Rectal smooth muscle tissue (tissue), 1 donor: ENCODE data around the gene CFDP1.

ENCODE experiments used
- H3K27ac ChIP-seq: one replicate; pipeline ENCODE4 v1.7.0; 2013; ENCODE audit warnings: low read depth, low read length, inconsistent platforms
- H3K27me3 ChIP-seq: one replicate; pipeline ENCODE4 v1.7.0; 2013; ENCODE audit warnings: low read length; ENCODE audit not compliant: control insufficient read depth, insufficient read depth
- H3K36me3 ChIP-seq: one replicate; pipeline ENCODE4 v1.7.0; 2013; ENCODE audit warnings: low read length; ENCODE audit not compliant: control insufficient read depth, insufficient read depth
- H3K4me1 ChIP-seq: one replicate; pipeline ENCODE4 v1.7.0; 2013; ENCODE audit warnings: low read length; ENCODE audit not compliant: control insufficient read depth, insufficient read depth
- H3K4me3 ChIP-seq: one replicate; pipeline ENCODE4 v1.7.0; 2013; ENCODE audit warnings: low read length
- H3K9ac ChIP-seq: one replicate; pipeline ENCODE4 v1.7.0; 2013; ENCODE audit warnings: low read length

The CFDP1 gene

DNA sequence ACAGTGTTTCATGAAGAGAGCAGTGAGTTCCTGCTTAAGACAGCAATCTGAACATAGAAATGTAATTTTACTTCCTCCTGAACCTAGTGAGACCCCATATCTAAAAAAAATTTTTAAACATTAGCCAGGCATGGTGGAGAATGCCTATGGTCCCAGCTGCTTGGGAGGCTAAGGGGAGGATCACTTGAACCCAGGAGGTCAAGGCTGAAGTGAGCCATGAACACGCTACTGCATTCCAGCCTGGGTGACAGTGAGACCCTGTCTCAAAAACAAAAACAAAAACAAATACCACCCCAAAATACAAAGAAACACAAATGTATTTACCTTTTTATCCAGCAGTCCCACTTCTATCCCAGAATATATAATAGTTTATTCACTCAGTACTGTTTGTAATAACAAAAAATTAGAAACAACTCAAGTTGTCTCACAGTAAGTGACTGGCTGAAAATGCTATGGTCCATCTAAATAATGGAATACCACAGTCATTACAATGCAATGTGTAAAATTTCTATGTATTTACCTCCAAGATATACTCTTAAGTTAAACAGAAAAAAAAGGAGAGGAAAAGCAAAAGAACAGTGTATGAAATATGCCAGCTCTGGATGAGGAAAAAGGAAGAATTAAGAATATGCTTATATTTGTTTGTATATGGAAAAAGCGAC, 16.3 kb downstream of the CFDP1 start:
- Histone ChIP-seq H3K4me3 (no peak overlapping the region), H3K27me3 (no peaks in the 10 kb centered on the region), H3K36me3 (no peaks in the 10 kb centered on the region), H3K9ac (no peak overlapping the region), H3K4me1 (no peaks in the 10 kb centered on the region), H3K27ac (no peak overlapping the region)

DNA sequence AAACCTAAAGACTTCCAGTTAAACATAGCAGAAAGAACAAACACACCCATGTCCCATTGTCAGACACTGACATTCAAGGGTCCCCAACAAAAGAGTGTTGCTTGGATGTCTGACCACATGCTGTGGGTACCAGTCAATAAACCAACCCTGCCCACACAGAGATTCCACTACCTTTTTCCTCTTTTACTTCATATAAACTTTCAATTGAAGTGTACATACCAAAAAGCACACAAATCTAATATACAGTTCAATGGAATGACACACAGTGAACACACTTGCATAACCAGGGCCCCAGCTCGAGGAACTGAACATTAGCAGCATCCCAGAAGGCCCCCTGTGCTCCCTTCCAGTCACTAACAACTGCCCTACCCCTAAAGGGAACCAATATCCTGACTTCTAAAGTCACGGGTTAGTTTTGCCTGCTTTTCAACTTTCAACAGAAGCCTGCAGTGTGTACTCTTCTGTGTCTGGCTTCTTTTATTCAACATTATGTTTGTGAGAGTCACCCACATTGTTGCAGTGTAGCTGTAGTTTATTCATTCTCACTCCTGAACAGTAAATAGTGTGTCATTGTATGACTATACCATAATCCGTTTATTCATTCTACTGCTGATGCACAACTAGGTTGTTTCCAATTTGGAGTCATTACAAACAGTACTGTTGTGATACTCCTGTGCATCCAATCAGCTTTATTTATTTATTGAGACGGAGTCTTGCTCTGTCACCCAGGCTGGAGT, 18.0 kb downstream of the CFDP1 start:
- H3K36me3 ChIP-seq: peaks cover 2% of the 10 kb centered on the region
- H3K27me3 ChIP-seq: no peaks in the 10 kb centered on the region
- H3K4me1 ChIP-seq: no peaks in the 10 kb centered on the region
- no peak overlapping the region for H3K27ac ChIP-seq
- no peak overlapping the region for H3K4me3 ChIP-seq
- H3K9ac ChIP-seq: no peak overlapping the region

DNA sequence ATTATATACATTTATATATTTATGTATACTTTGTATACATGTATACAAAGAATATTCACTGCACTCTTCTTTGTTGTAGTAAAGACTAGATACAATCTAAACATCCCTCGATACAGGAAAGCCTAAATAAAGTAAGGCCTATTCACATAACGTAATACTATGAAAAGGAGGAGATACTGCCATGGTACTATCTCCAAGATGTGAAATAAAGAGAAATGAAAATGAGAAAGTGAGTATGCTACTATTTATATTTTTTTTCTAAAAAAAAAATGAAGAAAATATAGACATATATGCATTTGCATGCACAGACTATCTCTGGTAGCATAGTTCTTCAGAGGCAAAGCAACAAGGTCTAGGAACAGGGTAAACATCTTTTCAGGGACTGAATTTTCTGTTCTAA, 19.4 kb downstream of the CFDP1 start:
- no peak overlapping the region for H3K9ac ChIP-seq
- H3K4me3 ChIP-seq: no peak overlapping the region
- H3K4me1 ChIP-seq: no peaks in the 10 kb centered on the region
- no peak overlapping the region for H3K27ac ChIP-seq
- H3K27me3 ChIP-seq: no peaks in the 10 kb centered on the region
- peaks cover 2% of the 10 kb centered on the region for H3K36me3 ChIP-seq

DNA sequence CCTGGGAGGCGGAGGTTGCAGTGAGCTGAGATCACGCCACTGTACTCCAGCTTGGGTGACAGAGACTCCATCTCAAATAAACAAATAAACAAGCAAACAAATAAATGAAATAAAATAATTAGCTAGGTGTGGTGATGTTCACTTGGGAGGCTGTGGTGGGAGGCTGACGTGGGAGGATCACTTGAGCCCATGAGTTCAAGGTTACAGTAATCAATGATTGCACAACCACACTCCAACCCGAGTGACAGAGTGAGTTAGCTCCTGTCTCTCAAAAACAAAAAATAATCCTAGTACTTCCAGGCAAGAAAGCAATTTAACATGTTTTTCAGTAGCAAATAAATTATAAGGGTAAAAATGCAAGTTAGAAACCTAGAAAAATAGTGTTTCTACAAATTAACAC, 26.4 kb downstream of the CFDP1 start:
- H3K36me3 ChIP-seq: peaks cover 2% of the 10 kb centered on the region

DNA sequence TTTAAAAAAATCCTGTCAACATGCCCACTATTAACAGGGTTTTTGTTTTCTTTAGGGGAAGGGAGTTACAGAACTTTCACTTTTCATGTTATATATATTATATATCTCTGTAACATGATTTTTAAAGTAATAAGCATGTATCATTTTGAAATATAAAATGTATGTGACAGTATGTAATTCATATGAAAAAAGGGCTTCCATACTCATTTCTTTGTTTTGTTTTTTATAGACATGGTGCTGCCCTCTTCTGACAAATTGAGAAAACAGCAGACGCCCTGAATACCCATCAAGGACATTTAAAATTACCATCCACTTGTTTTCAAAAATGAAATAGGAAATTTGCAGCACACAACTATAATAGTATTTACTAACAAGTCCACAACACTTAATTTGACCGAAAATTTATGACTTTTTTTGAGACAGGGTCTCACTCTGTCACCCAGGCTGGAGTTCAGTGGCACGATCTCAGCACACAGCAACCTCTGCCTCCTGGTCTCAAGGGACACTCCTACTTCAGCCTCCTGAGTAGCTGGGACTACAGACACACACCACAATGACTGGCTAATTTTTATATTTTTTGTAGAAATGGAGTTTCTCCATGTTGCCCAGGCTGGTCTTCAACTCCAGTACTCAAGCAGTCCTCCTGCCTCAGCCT, 30.4 kb downstream of the CFDP1 start:
- no peaks in the 10 kb centered on the region for H3K4me1 ChIP-seq
- no peak overlapping the region for H3K4me3 ChIP-seq
- no peak overlapping the region for H3K27ac ChIP-seq
- H3K27me3 ChIP-seq: no peaks in the 10 kb centered on the region
- H3K9ac ChIP-seq: no peak overlapping the region
- no peaks in the 10 kb centered on the region for H3K36me3 ChIP-seq

More for the DNA sequence above, 26.4 kb downstream of the CFDP1 start:
- no peak overlapping the region for H3K9ac ChIP-seq
- H3K4me3 ChIP-seq: no peak overlapping the region
- no peaks in the 10 kb centered on the region for H3K27me3 ChIP-seq
- no peak overlapping the region for H3K27ac ChIP-seq
- no peaks in the 10 kb centered on the region for H3K4me1 ChIP-seq

DNA sequence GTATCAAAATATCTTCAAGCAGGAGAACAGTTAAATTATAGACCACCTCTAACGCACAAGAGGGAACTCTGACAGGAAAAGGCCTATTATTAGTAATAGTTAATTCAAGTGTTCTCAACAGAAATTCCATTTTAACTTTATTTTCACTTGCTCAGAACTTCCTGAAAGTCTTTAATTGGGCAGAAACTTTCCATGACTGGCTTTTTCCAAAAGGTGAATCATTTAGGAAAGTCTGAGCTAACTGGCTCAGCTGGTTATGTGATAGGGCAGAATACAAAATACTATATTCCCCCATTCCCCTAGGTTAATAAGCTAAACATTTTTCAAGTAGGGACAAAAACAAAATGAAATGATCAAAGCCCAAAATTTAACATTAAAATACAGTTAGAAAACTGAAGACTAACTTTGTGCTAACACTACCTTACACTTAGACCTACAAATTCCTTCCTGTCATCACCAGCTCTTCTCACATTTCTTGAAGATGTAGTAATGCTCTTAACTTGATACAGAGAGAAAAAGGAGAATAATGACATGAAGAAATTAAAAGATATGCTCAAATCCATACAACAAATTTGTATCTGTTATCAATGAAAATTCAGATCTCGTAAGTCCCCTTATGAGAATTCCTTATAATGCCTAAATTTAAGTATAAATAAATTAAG, 31.0 kb downstream of the CFDP1 start:
- H3K36me3 ChIP-seq: no peaks in the 10 kb centered on the region
- H3K27me3 ChIP-seq: no peaks in the 10 kb centered on the region
- no peaks in the 10 kb centered on the region for H3K4me1 ChIP-seq
- H3K27ac ChIP-seq: no peak overlapping the region
- no peak overlapping the region for H3K4me3 ChIP-seq
- H3K9ac ChIP-seq: no peak overlapping the region

DNA sequence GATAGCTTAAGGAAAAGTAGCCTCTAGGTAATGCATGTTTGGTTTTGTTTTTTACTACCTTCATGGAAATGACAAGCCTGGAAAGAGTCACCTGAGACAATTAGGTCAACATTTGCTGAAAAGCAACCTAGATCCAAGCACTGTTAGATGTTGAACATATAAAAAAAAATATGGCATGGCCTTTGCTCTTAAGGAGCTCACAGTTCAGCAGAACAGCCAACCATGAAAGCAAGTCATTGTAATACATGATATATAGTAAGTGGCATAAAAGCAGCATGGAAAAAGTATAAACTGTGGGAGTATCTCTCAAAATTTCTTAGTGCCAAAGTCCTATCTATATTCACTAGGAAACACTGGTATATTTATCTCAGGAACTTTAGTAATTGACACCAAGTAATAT, 31.6 kb downstream of the CFDP1 start:
- H3K4me3 ChIP-seq: no peak overlapping the region
- H3K27me3 ChIP-seq: no peaks in the 10 kb centered on the region
- H3K4me1 ChIP-seq: no peaks in the 10 kb centered on the region
- H3K27ac ChIP-seq: no peak overlapping the region
- no peaks in the 10 kb centered on the region for H3K36me3 ChIP-seq
- H3K9ac ChIP-seq: no peak overlapping the region

DNA sequence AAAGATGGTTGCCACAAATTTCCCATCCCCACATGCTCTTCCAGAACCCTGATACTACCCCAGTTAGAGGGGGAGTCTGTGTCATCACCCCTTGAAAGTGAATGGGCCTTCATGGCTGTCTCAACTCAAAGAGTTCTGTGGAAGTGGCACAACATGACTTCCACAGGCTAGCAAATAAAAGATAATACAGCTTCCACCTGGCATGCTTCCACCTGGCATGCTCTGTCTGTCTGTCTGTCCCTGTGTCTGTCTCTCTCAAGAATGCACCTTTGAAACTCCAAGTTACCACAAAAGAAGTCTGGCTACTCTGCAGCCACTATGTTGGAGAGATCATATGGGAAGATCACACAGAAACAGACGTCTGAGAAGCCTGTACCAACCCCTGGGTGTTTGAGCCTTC, 35.0 kb downstream of the CFDP1 start:
- Histone ChIP-seq H3K4me1 (no peaks in the 10 kb centered on the region), H3K27me3 (no peaks in the 10 kb centered on the region), H3K27ac (no peak overlapping the region), H3K36me3 (no peaks in the 10 kb centered on the region), H3K9ac (no peak overlapping the region), H3K4me3 (no peak overlapping the region)

DNA sequence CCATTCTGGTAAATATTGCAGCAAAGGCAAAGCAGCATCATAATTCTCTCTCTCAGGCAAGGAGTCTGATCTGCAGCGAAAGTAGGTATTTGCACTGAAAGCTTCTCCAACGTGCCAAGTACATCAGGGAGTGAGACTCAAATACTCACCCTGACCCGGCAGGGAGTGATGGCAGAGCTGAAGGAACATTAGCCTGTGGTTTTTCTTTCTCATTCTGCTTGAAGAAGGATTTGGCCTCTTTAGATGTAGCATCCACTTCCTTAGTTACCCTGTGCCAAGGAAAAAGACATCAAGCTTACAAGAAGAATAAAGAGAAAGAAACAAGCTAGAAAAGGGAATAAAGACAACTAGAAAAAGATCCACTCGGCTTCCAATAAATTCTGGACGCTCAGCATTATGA, 38.4 kb downstream of the CFDP1 start:
- H3K36me3 ChIP-seq: peaks cover 5% of the 10 kb centered on the region
- no peaks in the 10 kb centered on the region for H3K4me1 ChIP-seq
- H3K9ac ChIP-seq: no peak overlapping the region
- H3K4me3 ChIP-seq: no peak overlapping the region
- H3K27ac ChIP-seq: no peak overlapping the region
- no peaks in the 10 kb centered on the region for H3K27me3 ChIP-seq

DNA sequence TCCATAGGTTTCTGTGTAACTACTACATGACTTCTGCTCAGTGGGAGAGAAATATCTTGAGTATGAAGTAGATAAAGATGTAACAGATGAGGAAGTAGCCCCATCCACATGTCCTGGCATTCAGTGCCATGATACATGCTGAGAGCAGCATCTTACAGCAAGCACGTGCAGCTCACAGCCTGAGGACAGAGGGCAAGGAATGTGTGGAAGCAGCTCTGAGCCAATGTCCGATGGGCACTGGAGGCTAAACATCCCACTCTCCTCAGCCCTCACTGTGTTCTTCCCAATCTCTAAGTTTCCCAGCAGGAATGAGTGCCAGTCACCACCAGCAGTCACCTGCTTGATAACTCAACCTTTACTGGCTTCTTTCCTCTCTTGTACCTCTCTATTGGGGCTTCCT, 40.4 kb downstream of the CFDP1 start:
- Histone ChIP-seq H3K9ac (no peak overlapping the region), H3K27me3 (no peaks in the 10 kb centered on the region), H3K4me1 (no peaks in the 10 kb centered on the region), H3K36me3 (peaks cover 5% of the 10 kb centered on the region), H3K4me3 (no peak overlapping the region), H3K27ac (no peak overlapping the region)

DNA sequence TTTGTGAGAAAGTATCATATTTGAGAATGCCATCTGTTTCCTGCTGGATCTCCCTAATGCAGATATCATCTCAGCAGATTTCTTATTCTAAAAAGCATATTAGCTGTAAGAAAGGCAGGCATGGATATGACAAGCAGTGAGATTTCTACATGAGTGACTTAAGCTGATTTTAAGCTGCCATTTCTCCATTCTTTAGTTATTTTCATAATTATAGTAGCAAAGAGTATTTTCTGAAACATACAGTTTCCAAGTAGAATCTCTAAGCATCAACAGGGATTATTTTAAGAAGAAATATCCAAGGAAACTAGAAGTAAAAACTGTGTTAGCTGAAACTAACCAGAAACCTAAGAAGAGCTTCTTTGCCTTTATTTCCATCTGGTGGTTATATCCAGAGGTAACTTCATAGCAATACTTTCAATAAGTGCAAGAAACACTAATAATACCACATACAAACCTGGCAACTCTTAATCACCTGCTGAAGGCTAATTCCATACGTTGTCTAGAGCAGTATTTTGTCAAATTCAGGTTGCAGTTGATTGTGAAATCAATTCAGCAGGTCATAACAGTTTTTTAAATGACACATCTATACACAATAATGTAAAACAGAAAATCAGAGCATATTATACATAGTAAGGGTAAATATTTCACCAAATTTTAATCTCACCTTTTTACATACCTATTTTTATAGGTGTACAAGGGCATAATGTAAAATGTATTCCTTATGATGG, 42.2 kb downstream of the CFDP1 start:
- H3K9ac ChIP-seq: no peak overlapping the region
- no peaks in the 10 kb centered on the region for H3K27me3 ChIP-seq
- no peaks in the 10 kb centered on the region for H3K4me1 ChIP-seq
- H3K27ac ChIP-seq: no peak overlapping the region
- H3K4me3 ChIP-seq: no peak overlapping the region
- peaks cover 5% of the 10 kb centered on the region for H3K36me3 ChIP-seq

DNA sequence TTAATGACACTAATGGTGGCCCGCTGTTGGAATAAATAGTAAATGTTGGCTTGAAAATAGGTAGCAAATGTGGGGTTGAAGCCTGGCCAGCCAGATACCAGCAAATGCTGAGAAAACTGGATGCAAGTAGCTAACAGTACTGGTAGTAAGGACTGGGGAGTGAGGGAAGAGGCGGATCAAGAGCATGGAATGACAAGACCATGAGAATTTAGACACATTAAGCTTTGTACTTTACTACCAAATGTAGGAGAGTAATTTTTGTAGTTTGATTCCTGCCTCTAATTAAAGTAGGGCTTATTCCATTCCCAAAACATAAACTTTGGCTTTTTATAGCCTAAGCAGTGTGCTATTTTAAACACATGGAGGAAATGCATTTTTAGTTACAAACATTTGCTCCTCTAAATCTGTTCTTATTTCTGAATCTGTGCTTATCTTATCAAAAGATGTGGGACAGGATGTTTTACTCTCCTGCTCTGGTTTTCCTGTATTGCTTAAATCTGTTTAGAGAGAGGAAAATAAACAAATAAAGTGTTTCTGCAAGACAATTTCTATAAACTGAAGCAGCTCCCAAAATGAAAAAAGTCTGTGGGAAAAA, 44.1 kb downstream of the CFDP1 start:
- H3K27me3 ChIP-seq: no peaks in the 10 kb centered on the region
- H3K4me3 ChIP-seq: no peak overlapping the region
- no peak overlapping the region for H3K9ac ChIP-seq
- H3K36me3 ChIP-seq: peaks cover 5% of the 10 kb centered on the region
- H3K4me1 ChIP-seq: no peaks in the 10 kb centered on the region
- no peak overlapping the region for H3K27ac ChIP-seq
